Measurements from ENCODE around the gene RPL4. TPM values are rescaled to one million over a fixed set of nuclear protein-coding genes. Genes with fewer than 3 reads are reported as not detected.

Gene RPL4
- total and polyA plus RNA-seq, 9 of the 15 experiments (the other 6 are each of a cell fraction or from before 2014, with no cell fraction given) = 2,055 to 7,760 (median 5,069) TPM

DNA sequence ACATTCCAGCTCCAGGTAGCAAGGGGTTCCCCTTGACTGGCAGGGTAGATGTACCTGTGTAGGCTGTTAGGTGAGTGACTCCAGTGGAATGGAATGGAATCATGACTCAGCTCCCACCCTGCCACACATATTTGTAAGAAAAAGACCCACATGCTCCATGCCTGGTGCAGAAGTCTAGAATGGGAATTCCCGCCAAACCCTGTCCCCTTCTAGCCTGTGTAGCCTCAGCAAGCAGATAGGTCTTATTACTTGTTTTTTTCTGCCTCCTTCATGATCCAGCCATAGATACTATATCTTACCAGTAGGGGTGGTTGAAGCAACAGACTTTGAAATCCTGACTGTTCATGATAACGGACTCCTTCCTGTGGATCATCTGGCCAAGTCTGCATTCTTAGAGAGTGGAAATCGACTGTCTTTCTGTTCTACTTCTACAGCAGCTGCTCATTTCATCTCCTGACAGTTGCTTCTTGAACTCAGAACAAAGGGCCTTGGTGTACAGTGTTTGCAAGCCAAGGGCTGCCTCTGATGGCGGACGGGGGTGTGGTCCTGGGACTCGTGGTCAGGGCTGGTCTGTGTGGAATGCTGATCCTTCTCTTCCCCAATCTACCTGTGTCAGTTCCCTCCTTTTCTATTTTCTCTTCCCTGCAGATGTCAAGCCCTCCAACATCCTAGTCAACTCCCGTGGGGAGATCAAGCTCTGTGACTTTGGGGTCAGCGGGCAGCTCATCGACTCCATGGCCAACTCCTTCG, 23.4 kb downstream of the RPL4 start:
- CTCF ChIA-PET (ENCODE audit: low intra/inter-chr PET ratio) = no interaction called here
- ATAC-seq = peak; percentile 90
- TF ChIP-seq ZNF695 (CRISPR knock-in tag; IDR thresholded peaks at IDR 0.05) (no peak), KLF16 (IDR thresholded peaks at IDR 0.05) (peak; percentile 36; the same call in 1 of the 2 replicates), E2F8 (IDR thresholded peaks at IDR 0.05; ENCODE audit: low read depth, partially characterized antibody) (peak; percentile 71), ZNF76 (CRISPR knock-in tag; IDR thresholded peaks at IDR 0.05; ENCODE audit: borderline replicate concordance) (no peak), NUFIP1 (IDR thresholded peaks at IDR 0.05; ENCODE audit: partially characterized antibody) (no peak), DMBX1 (CRISPR knock-in tag; IDR thresholded peaks at IDR 0.05; ENCODE audit: borderline replicate concordance) (no peak), FIP1L1 (IDR thresholded peaks at IDR 0.05; ENCODE audit: low read depth, low read length, poor library complexity, severe bottlenecking) (no peak), MTA1 (IDR thresholded peaks at IDR 0.05; ENCODE audit: borderline replicate concordance) (no peak), ZFP36 (IDR thresholded peaks at IDR 0.05; ENCODE audit: low read depth, low read length, partially characterized antibody) (no peak), BCOR (IDR thresholded peaks at IDR 0.05) (0 out of 2 replicates have a peak, but pooled peaks have one; percentile 19), ZNF592 (IDR thresholded peaks at IDR 0.05) (0 out of 2 replicates have a peak, but pooled peaks have one; percentile 39), TCF7 (IDR thresholded peaks at IDR 0.05; ENCODE audit: borderline replicate concordance) (no peak)
- TF ChIP-seq, protein P1, sequence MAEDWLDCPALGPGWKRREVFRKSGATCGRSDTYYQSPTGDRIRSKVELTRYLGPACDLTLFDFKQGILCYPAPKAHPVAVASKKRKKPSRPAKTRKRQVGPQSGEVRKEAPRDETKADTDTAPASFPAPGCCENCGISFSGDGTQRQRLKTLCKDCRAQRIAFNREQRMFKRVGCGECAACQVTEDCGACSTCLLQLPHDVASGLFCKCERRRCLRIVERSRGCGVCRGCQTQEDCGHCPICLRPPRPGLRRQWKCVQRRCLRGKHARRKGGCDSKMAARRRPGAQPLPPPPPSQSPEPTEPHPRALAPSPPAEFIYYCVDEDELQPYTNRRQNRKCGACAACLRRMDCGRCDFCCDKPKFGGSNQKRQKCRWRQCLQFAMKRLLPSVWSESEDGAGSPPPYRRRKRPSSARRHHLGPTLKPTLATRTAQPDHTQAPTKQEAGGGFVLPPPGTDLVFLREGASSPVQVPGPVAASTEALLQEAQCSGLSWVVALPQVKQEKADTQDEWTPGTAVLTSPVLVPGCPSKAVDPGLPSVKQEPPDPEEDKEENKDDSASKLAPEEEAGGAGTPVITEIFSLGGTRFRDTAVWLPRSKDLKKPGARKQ (CRISPR knock-in tag; IDR thresholded peaks at IDR 0.05) = no peak

More for the DNA sequence above, 23.4 kb downstream of the RPL4 start:
- Histone ChIP-seq H3K9me3 (replicated peaks; ENCODE audit: control insufficient read depth, insufficient read depth, low read depth, low read length) (no peaks in the 10 kb centered on the region), H3K27ac (ENCODE audit: extremely low read depth, low read depth, low read length) (peak overlapping the region; percentile 56), H3K9ac (ENCODE audit: insufficient read depth in 1 of 2, low read depth in 2 of 2, low read length in 2 of 2) (peak overlapping the region; percentile 16 to 57; a peak in 2 of 4 replicates), H3K36me3 (ENCODE audit: control insufficient read depth, insufficient read depth, low read length) (peaks cover 39% of the 10 kb centered on the region), H4K20me1 (replicated peaks; ENCODE audit: control insufficient read depth, insufficient read depth, low read length) (no peaks in the 10 kb centered on the region; the same call in 1 of the 2 replicates), H3K4me2 (ENCODE audit: insufficient read depth, low read length) (peak overlapping the region; percentile 54), H2AFZ (ENCODE audit: low read depth, low read length) (no peak overlapping the region), H3K27me3 (ENCODE audit: control insufficient read depth in 2 of 2, insufficient read depth in 2 of 2, low read length in 2 of 2) (no peaks in the 10 kb centered on the region), H3K4me3 (no peak overlapping the region), H3K4me1 (replicated peaks in 1 of 2; ENCODE audit: control insufficient read depth in 2 of 2, insufficient read depth in 2 of 2, low read length in 2 of 2) (peaks cover 9 to 13% of the 10 kb centered on the region in 2 experiments; a peak in 3 of 5 replicates), H3K79me2 (ENCODE audit: control insufficient read depth, insufficient read depth, low read length) (no peaks in the 10 kb centered on the region), H3K9me1 (ENCODE audit: control insufficient read depth, insufficient read depth, low read length) (peaks cover 3% of the 10 kb centered on the region)
- DNase-seq (ENCODE audit: extremely low read depth in 1 of 4, low spot score in 3 of 4) (peak; percentile 53 to 82 (median 68)), FAIRE-seq (peak; percentile 90)
- intact Hi-C loops (cut with micrococcal nuclease) (no loop called here), in situ Hi-C loops (cut with MboI) (loop anchor here (5.0 kb wide), 1 partner anchor 94 kb away; the partner anchor contains the start of gene MAP2K1)
- POLR2A ChIA-PET = interaction anchor here (0.6 to 1.0 kb wide), 3 partner anchors 10 to 17 kb away, joined by 3 to 6 read pairs (median 3); no protein-coding TSS in a partner anchor
- BruUV-seq (replicated peaks) = no TSS peak
- 33% methylated on average over 8 of the region's 10 CpGs for whole genome bisulfite sequencing (ENCODE audit: insufficient coverage, low coverage, missing lambda C conversion rate)
